ENCODE results near the gene FHDC1. TPM values are rescaled to one million over a fixed set of nuclear protein-coding genes. Genes with fewer than 3 reads are reported as not detected.

Gene FHDC1
- total RNA-seq, 1 experiment from 2014 or later: 18.1 TPM

DNA sequence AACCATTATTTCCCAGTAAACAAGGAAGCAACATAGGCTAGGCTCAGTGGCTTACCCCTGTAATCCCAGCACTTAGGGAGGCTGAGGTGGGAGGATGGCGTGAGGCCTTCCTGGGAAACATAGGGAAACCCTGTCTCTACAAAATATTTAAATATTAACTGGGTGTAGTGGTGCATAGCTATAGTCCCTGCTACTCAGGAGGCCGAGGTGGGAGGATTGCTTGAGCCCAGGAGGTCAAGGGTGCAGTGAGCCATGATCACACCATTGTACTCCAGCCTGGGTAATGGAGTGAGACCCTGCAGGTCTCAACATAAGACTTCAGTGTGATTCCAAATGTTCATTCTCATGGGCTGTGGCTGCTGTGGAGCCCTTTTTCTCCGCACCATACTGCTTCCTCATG is 34.9 kb downstream of the FHDC1 start (continued):
- TF ChIP-seq, protein P1, sequence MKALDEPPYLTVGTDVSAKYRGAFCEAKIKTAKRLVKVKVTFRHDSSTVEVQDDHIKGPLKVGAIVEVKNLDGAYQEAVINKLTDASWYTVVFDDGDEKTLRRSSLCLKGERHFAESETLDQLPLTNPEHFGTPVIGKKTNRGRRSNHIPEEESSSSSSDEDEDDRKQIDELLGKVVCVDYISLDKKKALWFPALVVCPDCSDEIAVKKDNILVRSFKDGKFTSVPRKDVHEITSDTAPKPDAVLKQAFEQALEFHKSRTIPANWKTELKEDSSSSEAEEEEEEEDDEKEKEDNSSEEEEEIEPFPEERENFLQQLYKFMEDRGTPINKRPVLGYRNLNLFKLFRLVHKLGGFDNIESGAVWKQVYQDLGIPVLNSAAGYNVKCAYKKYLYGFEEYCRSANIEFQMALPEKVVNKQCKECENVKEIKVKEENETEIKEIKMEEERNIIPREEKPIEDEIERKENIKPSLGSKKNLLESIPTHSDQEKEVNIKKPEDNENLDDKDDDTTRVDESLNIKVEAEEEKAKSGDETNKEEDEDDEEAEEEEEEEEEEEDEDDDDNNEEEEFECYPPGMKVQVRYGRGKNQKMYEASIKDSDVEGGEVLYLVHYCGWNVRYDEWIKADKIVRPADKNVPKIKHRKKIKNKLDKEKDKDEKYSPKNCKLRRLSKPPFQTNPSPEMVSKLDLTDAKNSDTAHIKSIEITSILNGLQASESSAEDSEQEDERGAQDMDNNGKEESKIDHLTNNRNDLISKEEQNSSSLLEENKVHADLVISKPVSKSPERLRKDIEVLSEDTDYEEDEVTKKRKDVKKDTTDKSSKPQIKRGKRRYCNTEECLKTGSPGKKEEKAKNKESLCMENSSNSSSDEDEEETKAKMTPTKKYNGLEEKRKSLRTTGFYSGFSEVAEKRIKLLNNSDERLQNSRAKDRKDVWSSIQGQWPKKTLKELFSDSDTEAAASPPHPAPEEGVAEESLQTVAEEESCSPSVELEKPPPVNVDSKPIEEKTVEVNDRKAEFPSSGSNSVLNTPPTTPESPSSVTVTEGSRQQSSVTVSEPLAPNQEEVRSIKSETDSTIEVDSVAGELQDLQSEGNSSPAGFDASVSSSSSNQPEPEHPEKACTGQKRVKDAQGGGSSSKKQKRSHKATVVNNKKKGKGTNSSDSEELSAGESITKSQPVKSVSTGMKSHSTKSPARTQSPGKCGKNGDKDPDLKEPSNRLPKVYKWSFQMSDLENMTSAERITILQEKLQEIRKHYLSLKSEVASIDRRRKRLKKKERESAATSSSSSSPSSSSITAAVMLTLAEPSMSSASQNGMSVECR (CRISPR knock-in tag; IDR thresholded peaks at IDR 0.05; ENCODE audit: borderline replicate concordance): no peak
- TF ChIP-seq HMGA2 (CRISPR knock-in tag; IDR thresholded peaks at IDR 0.05) (no peak), JAZF1 (CRISPR knock-in tag; IDR thresholded peaks at IDR 0.05) (no peak), NFE2L1 (CRISPR knock-in tag; IDR thresholded peaks at IDR 0.05) (no peak)
- TF ChIP-seq, protein P2, sequence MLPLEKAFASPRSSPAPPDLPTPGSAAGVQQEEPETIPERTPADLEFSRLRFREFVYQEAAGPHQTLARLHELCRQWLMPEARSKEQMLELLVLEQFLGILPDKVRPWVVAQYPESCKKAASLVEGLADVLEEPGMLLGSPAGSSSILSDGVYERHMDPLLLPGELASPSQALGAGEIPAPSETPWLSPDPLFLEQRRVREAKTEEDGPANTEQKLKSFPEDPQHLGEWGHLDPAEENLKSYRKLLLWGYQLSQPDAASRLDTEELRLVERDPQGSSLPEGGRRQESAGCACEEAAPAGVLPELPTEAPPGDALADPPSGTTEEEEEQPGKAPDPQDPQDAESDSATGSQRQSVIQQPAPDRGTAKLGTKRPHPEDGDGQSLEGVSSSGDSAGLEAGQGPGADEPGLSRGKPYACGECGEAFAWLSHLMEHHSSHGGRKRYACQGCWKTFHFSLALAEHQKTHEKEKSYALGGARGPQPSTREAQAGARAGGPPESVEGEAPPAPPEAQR (CRISPR knock-in tag; IDR thresholded peaks at IDR 0.05): no peak
- TF ChIP-seq, protein P3, sequence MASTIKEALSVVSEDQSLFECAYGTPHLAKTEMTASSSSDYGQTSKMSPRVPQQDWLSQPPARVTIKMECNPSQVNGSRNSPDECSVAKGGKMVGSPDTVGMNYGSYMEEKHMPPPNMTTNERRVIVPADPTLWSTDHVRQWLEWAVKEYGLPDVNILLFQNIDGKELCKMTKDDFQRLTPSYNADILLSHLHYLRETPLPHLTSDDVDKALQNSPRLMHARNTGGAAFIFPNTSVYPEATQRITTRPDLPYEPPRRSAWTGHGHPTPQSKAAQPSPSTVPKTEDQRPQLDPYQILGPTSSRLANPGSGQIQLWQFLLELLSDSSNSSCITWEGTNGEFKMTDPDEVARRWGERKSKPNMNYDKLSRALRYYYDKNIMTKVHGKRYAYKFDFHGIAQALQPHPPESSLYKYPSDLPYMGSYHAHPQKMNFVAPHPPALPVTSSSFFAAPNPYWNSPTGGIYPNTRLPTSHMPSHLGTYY (CRISPR knock-in tag; IDR thresholded peaks at IDR 0.05): no peak
- TF ChIP-seq, protein P4, sequence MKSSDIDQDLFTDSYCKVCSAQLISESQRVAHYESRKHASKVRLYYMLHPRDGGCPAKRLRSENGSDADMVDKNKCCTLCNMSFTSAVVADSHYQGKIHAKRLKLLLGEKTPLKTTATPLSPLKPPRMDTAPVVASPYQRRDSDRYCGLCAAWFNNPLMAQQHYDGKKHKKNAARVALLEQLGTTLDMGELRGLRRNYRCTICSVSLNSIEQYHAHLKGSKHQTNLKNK (CRISPR knock-in tag; IDR thresholded peaks at IDR 0.05): no peak

DNA sequence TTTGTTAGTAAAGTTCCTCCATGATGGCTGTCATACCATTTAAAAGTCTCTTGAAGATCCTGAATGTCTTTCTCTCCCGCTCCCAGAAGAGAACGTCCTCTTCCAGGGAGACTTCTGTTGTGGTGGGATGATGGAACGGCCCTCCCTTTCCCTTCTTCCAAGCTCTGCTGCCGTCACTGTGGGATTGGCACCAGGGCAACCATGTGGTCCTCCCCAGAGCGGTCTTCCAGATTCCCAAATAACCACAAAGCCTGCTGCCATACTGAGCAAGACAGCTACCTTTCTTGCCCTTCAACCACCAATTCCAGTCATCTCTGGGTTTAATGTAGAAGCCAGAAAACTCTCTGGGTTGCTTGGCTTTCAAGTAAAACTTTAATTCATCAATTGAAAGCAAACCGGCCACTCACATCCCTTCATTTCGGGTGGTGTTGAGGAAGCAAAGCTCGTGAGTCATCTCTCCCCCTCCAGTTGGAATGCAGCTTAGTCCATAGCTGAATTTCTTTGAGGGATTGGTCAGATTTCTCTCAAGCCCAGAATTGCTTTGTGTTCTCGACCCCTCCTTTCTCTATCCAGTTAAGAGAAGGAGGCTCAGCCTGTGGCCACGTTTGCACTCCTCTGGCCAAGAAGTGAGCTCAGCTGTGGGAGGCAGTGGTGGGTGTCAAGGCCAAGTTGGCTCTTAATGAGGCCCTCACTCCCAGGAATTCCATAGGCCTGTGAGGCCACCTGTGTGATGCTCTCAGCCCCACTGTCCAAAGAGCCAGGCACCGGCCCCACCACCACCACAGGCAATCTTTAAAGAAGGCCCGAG is 36.9 kb downstream of the FHDC1 start:
- DNase-seq (ENCODE audit: low spot score) (no peak), ATAC-seq (no peak)
- no peaks in the 10 kb centered on the region for H3K4me1 Mint-ChIP-seq
- H3K27ac Mint-ChIP-seq: no peak overlapping the region
- no peaks in the 10 kb centered on the region for H3K9me3 Mint-ChIP-seq
- ChIA-PET CTCF (interaction anchor here (0.5 to 1.2 kb wide), 3 partner anchors 15 to 155 kb away, joined by 3 to 4 read pairs (median 3); partner anchors contain the start of gene FHDC1), POLR2A (no interaction called here)
- H3K4me3 Mint-ChIP-seq: no peak overlapping the region
- peaks cover 61% of the 10 kb centered on the region for H3K36me3 Mint-ChIP-seq
- no peaks in the 10 kb centered on the region for H3K27me3 Mint-ChIP-seq (ENCODE audit: low read depth)
- TF ChIP-seq MYBL2 (CRISPR knock-in tag; IDR thresholded peaks at IDR 0.05): no peak
- TF ChIP-seq RORB (CRISPR knock-in tag; IDR thresholded peaks at IDR 0.05): no peak
- TF ChIP-seq, protein P5, sequence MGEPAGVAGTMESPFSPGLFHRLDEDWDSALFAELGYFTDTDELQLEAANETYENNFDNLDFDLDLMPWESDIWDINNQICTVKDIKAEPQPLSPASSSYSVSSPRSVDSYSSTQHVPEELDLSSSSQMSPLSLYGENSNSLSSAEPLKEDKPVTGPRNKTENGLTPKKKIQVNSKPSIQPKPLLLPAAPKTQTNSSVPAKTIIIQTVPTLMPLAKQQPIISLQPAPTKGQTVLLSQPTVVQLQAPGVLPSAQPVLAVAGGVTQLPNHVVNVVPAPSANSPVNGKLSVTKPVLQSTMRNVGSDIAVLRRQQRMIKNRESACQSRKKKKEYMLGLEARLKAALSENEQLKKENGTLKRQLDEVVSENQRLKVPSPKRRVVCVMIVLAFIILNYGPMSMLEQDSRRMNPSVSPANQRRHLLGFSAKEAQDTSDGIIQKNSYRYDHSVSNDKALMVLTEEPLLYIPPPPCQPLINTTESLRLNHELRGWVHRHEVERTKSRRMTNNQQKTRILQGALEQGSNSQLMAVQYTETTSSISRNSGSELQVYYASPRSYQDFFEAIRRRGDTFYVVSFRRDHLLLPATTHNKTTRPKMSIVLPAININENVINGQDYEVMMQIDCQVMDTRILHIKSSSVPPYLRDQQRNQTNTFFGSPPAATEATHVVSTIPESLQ (CRISPR knock-in tag; IDR thresholded peaks at IDR 0.05): no peak
- TF ChIP-seq, protein P6, sequence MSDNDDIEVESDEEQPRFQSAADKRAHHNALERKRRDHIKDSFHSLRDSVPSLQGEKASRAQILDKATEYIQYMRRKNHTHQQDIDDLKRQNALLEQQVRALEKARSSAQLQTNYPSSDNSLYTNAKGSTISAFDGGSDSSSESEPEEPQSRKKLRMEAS (CRISPR knock-in tag; IDR thresholded peaks at IDR 0.05): no peak
- TF ChIP-seq NFE2L1 (CRISPR knock-in tag; IDR thresholded peaks at IDR 0.05): no peak
- TF ChIP-seq, protein P7, sequence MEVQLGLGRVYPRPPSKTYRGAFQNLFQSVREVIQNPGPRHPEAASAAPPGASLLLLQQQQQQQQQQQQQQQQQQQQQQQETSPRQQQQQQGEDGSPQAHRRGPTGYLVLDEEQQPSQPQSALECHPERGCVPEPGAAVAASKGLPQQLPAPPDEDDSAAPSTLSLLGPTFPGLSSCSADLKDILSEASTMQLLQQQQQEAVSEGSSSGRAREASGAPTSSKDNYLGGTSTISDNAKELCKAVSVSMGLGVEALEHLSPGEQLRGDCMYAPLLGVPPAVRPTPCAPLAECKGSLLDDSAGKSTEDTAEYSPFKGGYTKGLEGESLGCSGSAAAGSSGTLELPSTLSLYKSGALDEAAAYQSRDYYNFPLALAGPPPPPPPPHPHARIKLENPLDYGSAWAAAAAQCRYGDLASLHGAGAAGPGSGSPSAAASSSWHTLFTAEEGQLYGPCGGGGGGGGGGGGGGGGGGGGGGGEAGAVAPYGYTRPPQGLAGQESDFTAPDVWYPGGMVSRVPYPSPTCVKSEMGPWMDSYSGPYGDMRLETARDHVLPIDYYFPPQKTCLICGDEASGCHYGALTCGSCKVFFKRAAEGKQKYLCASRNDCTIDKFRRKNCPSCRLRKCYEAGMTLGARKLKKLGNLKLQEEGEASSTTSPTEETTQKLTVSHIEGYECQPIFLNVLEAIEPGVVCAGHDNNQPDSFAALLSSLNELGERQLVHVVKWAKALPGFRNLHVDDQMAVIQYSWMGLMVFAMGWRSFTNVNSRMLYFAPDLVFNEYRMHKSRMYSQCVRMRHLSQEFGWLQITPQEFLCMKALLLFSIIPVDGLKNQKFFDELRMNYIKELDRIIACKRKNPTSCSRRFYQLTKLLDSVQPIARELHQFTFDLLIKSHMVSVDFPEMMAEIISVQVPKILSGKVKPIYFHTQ (CRISPR knock-in tag; IDR thresholded peaks at IDR 0.05): no peak
- TF ChIP-seq ESRRA (CRISPR knock-in tag; IDR thresholded peaks at IDR 0.05; ENCODE audit: borderline replicate concordance): no peak
- TF ChIP-seq CREM (CRISPR knock-in tag; IDR thresholded peaks at IDR 0.05): no peak
- no peak for TF ChIP-seq JAZF1 (CRISPR knock-in tag; IDR thresholded peaks at IDR 0.05)
- no peak for TF ChIP-seq TEAD1 (CRISPR knock-in tag; IDR thresholded peaks at IDR 0.05)

Measured in WTC11 (cell line).